ENCODE results near the gene RIN3.
"Not testable (repeated sequence)": the region's sequence is repeated elsewhere in the genome, so short reads cannot be mapped to it uniquely, and the experiment has no call there.

RIN3 gene

GRCh38 chr14:92637228-92637627 is 123.6 kb downstream of the RIN3 start:
- FAIRE-seq: no peak
- no peak for TF ChIP-seq CTCF (IDR thresholded peaks at IDR 0.05; ENCODE audit: insufficient read depth, missing control alignments)
- no peak for DNase-seq (ENCODE audit: insufficient read length, low spot score)

GRCh38 chr14:92637864-92638263 is 124.3 kb downstream of the RIN3 start:
- DNase-seq (ENCODE audit: insufficient read length, low spot score) (no peak), FAIRE-seq (no peak)
- TF ChIP-seq CTCF (IDR thresholded peaks at IDR 0.05; ENCODE audit: insufficient read depth, missing control alignments): no peak

- no peak for DNase-seq (ENCODE audit: insufficient read length, low spot score)
- no peak for FAIRE-seq
- no peak for TF ChIP-seq CTCF (IDR thresholded peaks at IDR 0.05; ENCODE audit: insufficient read depth, missing control alignments)
Measured at GRCh38 chr14:92638266-92638665, 124.7 kb downstream of the RIN3 start.

- FAIRE-seq (no peak), DNase-seq (ENCODE audit: insufficient read length, low spot score) (no peak)
- TF ChIP-seq CTCF (IDR thresholded peaks at IDR 0.05; ENCODE audit: insufficient read depth, missing control alignments): no peak
Measured at GRCh38 chr14:92638904-92639303, 125.3 kb downstream of the RIN3 start.

- not testable (repeated sequence) for FAIRE-seq; DNase-seq (ENCODE audit: insufficient read length, low spot score)
Measured at GRCh38 chr14:92639472-92640117, 126.0 kb downstream of the RIN3 start.

GRCh38 chr14:92641306-92641705 is 127.7 kb downstream of the RIN3 start:
- FAIRE-seq (no peak), DNase-seq (ENCODE audit: insufficient read length, low spot score) (no peak)
- no peak for TF ChIP-seq CTCF (IDR thresholded peaks at IDR 0.05; ENCODE audit: insufficient read depth, missing control alignments)

- DNase-seq (ENCODE audit: insufficient read length, low spot score): no peak
- TF ChIP-seq CTCF (IDR thresholded peaks at IDR 0.05; ENCODE audit: insufficient read depth, missing control alignments): no peak
- FAIRE-seq: no peak
Measured at GRCh38 chr14:92644171-92644969, 130.8 kb downstream of the RIN3 start.

Measured in D721Med (cell line).